Vagina (tissue), 2 donors: Measurements from ENCODE around the gene AMER2.

ENCODE experiments used
- CTCF ChIP-seq, 3 experiments: fragments of 450-650 bp in 2 of 3; fragments of 200-600 bp in 1 of 3; sonication (generic) in 1 of 3; IDR thresholded peaks; one replicate each; pipeline ENCODE4 v1.5.1; 2017 to 2019; ENCODE audit warnings: antibody characterized with exemption in 3 of 3, mild to moderate bottlenecking in 2 of 3, moderate library complexity in 2 of 3
- POLR2AphosphoS5 ChIP-seq, 2 donors: sonication (generic); formaldehyde crosslinking; IDR thresholded peaks; one replicate each; pipeline ENCODE4 v1.9.0; 2017; ENCODE audit warnings: antibody characterized with exemption in 2 of 2, mild to moderate bottlenecking in 2 of 2, low read depth in 1 of 2; ENCODE audit not compliant: insufficient read depth in 1 of 2

GRCh38 chr13:25131881-25132420 is 40.1 kb downstream of the AMER2 start:
- TF ChIP-seq CTCF (IDR thresholded peaks at IDR 0.05) (no peak), POLR2AphosphoS5 (IDR thresholded peaks at IDR 0.05; ENCODE audit: insufficient read depth in 1 of 2, low read depth in 1 of 2) (no peak)
